ENCODE data around the gene SBNO2.

Gene SBNO2

GRCh38 chr19:1060689-1061088 is 113.4 kb downstream of the SBNO2 start:
- no peak overlapping the region for H3K4me3 ChIP-seq (ENCODE audit: low read length)
- TF ChIP-seq CTCF (conservative IDR thresholded peaks at IDR 0.05; ENCODE audit: low read depth, low read length): no peak
- DNase-seq (ENCODE audit: low read depth): no peak

DNA sequence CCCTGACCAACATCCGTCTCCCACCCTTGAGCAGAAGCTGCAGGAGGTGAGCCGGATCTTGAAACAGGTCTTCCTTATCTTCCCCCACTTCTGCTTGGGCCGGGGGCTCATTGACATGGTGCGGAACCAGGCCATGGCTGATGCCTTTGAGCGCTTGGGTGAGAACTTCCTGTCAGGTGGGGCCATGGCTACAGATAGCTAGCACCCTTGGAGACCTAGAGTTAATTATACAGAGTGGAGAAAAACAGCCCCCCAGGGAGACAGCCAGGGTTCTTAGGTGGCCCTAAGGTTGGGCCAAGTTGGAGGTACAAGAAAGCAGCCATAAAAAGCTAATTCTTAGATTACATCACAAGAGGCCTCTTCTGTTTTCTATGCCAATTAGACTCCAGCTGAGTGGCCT is 116.0 kb downstream of the SBNO2 start:
- H3K4me3 ChIP-seq (ENCODE audit: low read length): no peak overlapping the region
- TF ChIP-seq CTCF (conservative IDR thresholded peaks at IDR 0.05; ENCODE audit: low read depth, low read length): no peak
- DNase-seq (ENCODE audit: low read depth): no peak

All from retinal pigment epithelial cell (primary cell).